GM12801 (cell line): Measurements from ENCODE around the gene SH2D7.

Source experiments
- CTCF ChIP-seq: IDR thresholded peaks from one replicate; pipeline ENCODE4 v1.5.1; 2011; ENCODE audit warnings: control low read depth; ENCODE audit not compliant: insufficient read length; ENCODE audit errors: extremely low read depth

Gene SH2D7

GRCh38 chr15:78073046-78073787, 19.1 kb upstream of the SH2D7 start:
- no peak for TF ChIP-seq CTCF

- TF ChIP-seq CTCF = no peak
Measured at GRCh38 chr15:78075490-78076230, 16.7 kb upstream of the SH2D7 start.

GRCh38 chr15:78076231-78077052, 15.9 kb upstream of the SH2D7 start:
- TF ChIP-seq CTCF = no peak

GRCh38 chr15:78077053-78077870, 15.1 kb upstream of the SH2D7 start, which contains the start of gene TBC1D2B:
TBC1D2B (minus strand) TSS chr15:78077711; CDS start chr15:78077652, 59 bp downstream.
- TF ChIP-seq CTCF = no peak

GRCh38 chr15:78077871-78078210, 14.5 kb upstream of the SH2D7 start:
- TF ChIP-seq CTCF = no peak

GRCh38 chr15:78079298-78080087, 12.9 kb upstream of the SH2D7 start:
- TF ChIP-seq CTCF = no peak
